ENCODE results near the gene BCAS3.

DNA sequence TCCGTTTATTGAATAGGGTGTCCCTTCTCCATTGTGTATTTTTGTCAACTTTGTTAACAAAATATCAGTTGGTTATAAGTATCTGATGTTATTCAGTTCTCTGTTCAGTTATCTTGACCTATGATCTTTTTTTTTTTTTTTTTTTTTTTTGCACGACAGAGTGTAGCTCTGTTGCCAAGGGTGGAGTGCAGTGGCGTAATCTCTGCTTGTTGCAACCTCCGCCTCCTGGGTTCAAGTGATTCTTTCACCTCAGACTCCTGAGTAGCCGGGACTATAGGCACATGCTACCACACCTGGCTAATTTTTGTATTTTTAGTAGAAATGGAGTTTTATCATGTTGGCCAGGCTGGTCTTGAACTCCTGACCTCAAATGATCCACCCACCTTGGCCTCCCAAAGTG lies 215.8 kb downstream of the BCAS3 start:
- TF ChIP-seq, protein P1, sequence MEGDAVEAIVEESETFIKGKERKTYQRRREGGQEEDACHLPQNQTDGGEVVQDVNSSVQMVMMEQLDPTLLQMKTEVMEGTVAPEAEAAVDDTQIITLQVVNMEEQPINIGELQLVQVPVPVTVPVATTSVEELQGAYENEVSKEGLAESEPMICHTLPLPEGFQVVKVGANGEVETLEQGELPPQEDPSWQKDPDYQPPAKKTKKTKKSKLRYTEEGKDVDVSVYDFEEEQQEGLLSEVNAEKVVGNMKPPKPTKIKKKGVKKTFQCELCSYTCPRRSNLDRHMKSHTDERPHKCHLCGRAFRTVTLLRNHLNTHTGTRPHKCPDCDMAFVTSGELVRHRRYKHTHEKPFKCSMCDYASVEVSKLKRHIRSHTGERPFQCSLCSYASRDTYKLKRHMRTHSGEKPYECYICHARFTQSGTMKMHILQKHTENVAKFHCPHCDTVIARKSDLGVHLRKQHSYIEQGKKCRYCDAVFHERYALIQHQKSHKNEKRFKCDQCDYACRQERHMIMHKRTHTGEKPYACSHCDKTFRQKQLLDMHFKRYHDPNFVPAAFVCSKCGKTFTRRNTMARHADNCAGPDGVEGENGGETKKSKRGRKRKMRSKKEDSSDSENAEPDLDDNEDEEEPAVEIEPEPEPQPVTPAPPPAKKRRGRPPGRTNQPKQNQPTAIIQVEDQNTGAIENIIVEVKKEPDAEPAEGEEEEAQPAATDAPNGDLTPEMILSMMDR (IDR thresholded peaks at IDR 0.05 in 8 of 11, conservative IDR thresholded peaks at IDR 0.05 in 3 of 11), result no peak
- TF ChIP-seq POLR2AphosphoS5 (IDR thresholded peaks at IDR 0.05), result no peak

Measured in spleen (tissue), 7 donors.